GM12878 (cell line): Measurements from ENCODE around the gene TRA2B. TPM values are rescaled to one million over a fixed set of nuclear protein-coding genes. Genes with fewer than 3 reads are reported as not detected.

ENCODE experiments used
- ATAC-seq: fragments of 200-7000 bp; cut with Tn5 transposase; 3 replicates; pipeline ENCODE4 v1.9.1; 2020; ENCODE audit warnings: mild to moderate bottlenecking, moderate library complexity
- BruUV-seq: library from RNA; stranded (reverse); fragments of 400-500 nt; replicated peaks from 2 replicates; lab custom pipeline; 2021; lab: Mats Ljungman, UMichigan
- CTCF ChIA-PET: fragments of 300-600 bp; sonication (Branson Sonifier 250); formaldehyde crosslinking; extraction: SDS; loops from one replicate; lab custom pipeline; 2021; ENCODE audit warnings: inconsistent platforms; lab: Yijun Ruan, JAX
- POLR2A ChIA-PET: fragments of 350-600 bp; formaldehyde crosslinking; extraction: SDS; loops from one replicate; lab custom pipeline; 2021; ENCODE audit warnings: inconsistent platforms; lab: Charles Lee
- RAD21 ChIA-PET: fragments of 300-600 bp; sonication (Branson Sonifier 250); formaldehyde crosslinking; loops from one replicate; lab custom pipeline; 2023; ENCODE audit warnings: antibody characterized with exemption; ENCODE audit not compliant: unreplicated experiment; lab: Charles Lee
- SMC1A ChIA-PET: fragments of 300-600 bp; sonication (Branson Sonifier 250); formaldehyde crosslinking; loops from one replicate; lab custom pipeline; 2023; ENCODE audit not compliant: unreplicated experiment, uncharacterized antibody; lab: Charles Lee
- DNase-seq: peaks from one replicate; pipeline ENCODE4 v3.0.0-alpha.2; 2011; ENCODE audit warnings: low read depth, low spot score
- FAIRE-seq: peaks from 3 replicates; lab custom pipeline; 2011; peaks lifted over from hg19 to GRCh38; lab: Jason Lieb, UNC
- H2AFZ ChIP-seq: 2 replicates; pipeline ENCODE4 v1.6.0; 2011; ENCODE audit warnings: low read depth, low read length, control low read depth; ENCODE audit not compliant: control insufficient read depth
- H3K27ac ChIP-seq: 2 replicates; pipeline ENCODE4 v1.5.1; 2011; ENCODE audit warnings: control low read depth; ENCODE audit not compliant: control insufficient read depth, insufficient read depth
- H3K27me3 ChIP-seq, 2 experiments: replicated peaks in 1 of 2; 2 replicates each; pipeline versions ENCODE4 v1.6.0 to v1.6.1; 2011; ENCODE audit warnings: low read length in 1 of 2; ENCODE audit not compliant: control insufficient read depth in 2 of 2, insufficient read depth in 2 of 2
- H3K36me3 ChIP-seq, 2 experiments: 2 replicates each; pipeline ENCODE4 v1.5.1; 2011; ENCODE audit warnings: low read length in 1 of 2; ENCODE audit not compliant: control insufficient read depth in 2 of 2, insufficient read depth in 2 of 2
- H3K4me1 ChIP-seq: 2 replicates; pipeline ENCODE4 v1.6.1; 2011; ENCODE audit warnings: mild to moderate bottlenecking, low read length, moderate library complexity, mixed read lengths; ENCODE audit not compliant: control insufficient read depth, insufficient read depth
- H3K4me2 ChIP-seq: 2 replicates; pipeline ENCODE4 v1.6.0; 2011; ENCODE audit warnings: control low read depth; ENCODE audit not compliant: control insufficient read depth, insufficient read depth
- H3K4me3 ChIP-seq: fragments of 200-600 bp; sonication (generic); 2 replicates; pipeline ENCODE4 v1.5.1; 2016
- H3K79me2 ChIP-seq: 2 replicates; pipeline ENCODE4 v1.6.0; 2011; ENCODE audit warnings: low read length; ENCODE audit not compliant: control insufficient read depth, insufficient read depth
- H3K9ac ChIP-seq: 2 replicates; pipeline ENCODE4 v1.8.0; 2011; ENCODE audit warnings: low read length, control low read depth, mixed read lengths; ENCODE audit not compliant: control insufficient read depth, insufficient read depth
- H3K9me3 ChIP-seq: replicated peaks from 3 replicates; pipeline ENCODE4 v1.5.1; 2011; ENCODE audit warnings: mild to moderate bottlenecking, low read length; ENCODE audit not compliant: control insufficient read depth, insufficient read depth
- H4K20me1 ChIP-seq: 2 replicates; pipeline ENCODE4 v1.6.0; 2011; ENCODE audit not compliant: control insufficient read depth, insufficient read depth
- CHD4 ChIP-seq: fragments of 200-600 bp; sonication (generic); IDR thresholded peaks from 2 replicates; pipeline ENCODE4 v1.6.1; 2016; ENCODE audit warnings: mild to moderate bottlenecking
- EP300 ChIP-seq, 2 experiments: fragments of 150-350 bp in 1 of 2; IDR thresholded peaks; 2 replicates each; pipeline ENCODE4 v1.6.1; 2011 to 2012; ENCODE audit warnings: low read depth in 2 of 2, low read length in 2 of 2, borderline replicate concordance in 1 of 2, improper control_type of control experiment in 1 of 2, inconsistent platforms in 1 of 2; ENCODE audit not compliant: control insufficient read depth in 1 of 2
- ETV6 ChIP-seq, 2 experiments: fragments of 450-650 bp in 1 of 2; IDR thresholded peaks in 1 of 2; conservative IDR thresholded peaks in 1 of 2; 2 replicates each; pipeline ENCODE4 v1.6.1; 2014; ENCODE audit warnings: antibody characterized with exemption in 1 of 2, borderline replicate concordance in 1 of 2, low read depth in 1 of 2, mild to moderate bottlenecking in 1 of 2, moderate library complexity in 1 of 2
- HCFC1 ChIP-seq: fragments of 150-350 bp; IDR thresholded peaks from 2 replicates; pipeline ENCODE4 v1.6.1; 2014; ENCODE audit warnings: low read length
- IRF4 ChIP-seq: IDR thresholded peaks from 2 replicates; pipeline ENCODE4 v1.6.1; 2011; ENCODE audit warnings: low read depth, low read length
- IRF5 ChIP-seq: fragments of 450-650 bp; IDR thresholded peaks from 2 replicates; pipeline ENCODE4 v1.6.1; 2017; ENCODE audit warnings: borderline replicate concordance
- JUNB ChIP-seq: IDR thresholded peaks from 2 replicates; pipeline ENCODE4 v1.6.1; 2016; ENCODE audit warnings: antibody characterized with exemption, mild to moderate bottlenecking
- MXI1 ChIP-seq: fragments of 150-350 bp; IDR thresholded peaks from 2 replicates; pipeline ENCODE4 v1.6.1; 2011; ENCODE audit warnings: low read depth, mild to moderate bottlenecking, inconsistent platforms, low read length, improper control_type of control experiment
- NFIC ChIP-seq: IDR thresholded peaks from 2 replicates; pipeline ENCODE4 v1.6.1; 2012; ENCODE audit warnings: low read depth, mild to moderate bottlenecking, inconsistent platforms, low read length, moderate library complexity
- PKNOX1 ChIP-seq: fragments of 450-650 bp; IDR thresholded peaks from 2 replicates; pipeline ENCODE4 v1.6.1; 2016; ENCODE audit warnings: mild to moderate bottlenecking
- RAD51 ChIP-seq: fragments of 450-650 bp; IDR thresholded peaks from 2 replicates; pipeline ENCODE4 v1.6.1; 2016; ENCODE audit warnings: moderate library complexity, mild to moderate bottlenecking, inconsistent platforms
- RELA ChIP-seq: fragments of 450-650 bp; IDR thresholded peaks from 2 replicates; pipeline ENCODE4 v1.8.0; 2014; ENCODE audit warnings: borderline replicate concordance; ENCODE audit not compliant: partially characterized antibody
- SIN3A ChIP-seq: IDR thresholded peaks from 2 replicates; pipeline ENCODE4 v1.6.1; 2012; ENCODE audit warnings: low read depth, low read length, improper control_type of control experiment
- SIX5 ChIP-seq: IDR thresholded peaks from 2 replicates; pipeline ENCODE4 v1.6.1; 2011; ENCODE audit warnings: mild to moderate bottlenecking, low read depth, low read length, moderate library complexity; ENCODE audit not compliant: severe bottlenecking
- SMARCA5 ChIP-seq: fragments of 450-650 bp; IDR thresholded peaks from 2 replicates; pipeline ENCODE4 v1.6.1; 2017; ENCODE audit warnings: mild to moderate bottlenecking
- SMC3 ChIP-seq: IDR thresholded peaks from 2 replicates; pipeline ENCODE4 v1.6.1; 2011; ENCODE audit warnings: low read length, improper control_type of control experiment, borderline replicate concordance
- SREBF1 ChIP-seq: IDR thresholded peaks from 2 replicates; pipeline ENCODE4 v1.6.1; 2012; ENCODE audit warnings: mild to moderate bottlenecking, low read length
- STAT3 ChIP-seq: IDR thresholded peaks from 2 replicates; pipeline ENCODE4 v1.6.1; 2011; ENCODE audit warnings: low read depth, low read length, improper control_type of control experiment
- SUZ12 ChIP-seq: fragments of 200-600 bp; sonication (generic); IDR thresholded peaks from one replicate; pipeline ENCODE4 v1.6.1; 2018; ENCODE audit warnings: antibody characterized with exemption, mild to moderate bottlenecking; ENCODE audit not compliant: unreplicated experiment
- TCF12 ChIP-seq: IDR thresholded peaks from 2 replicates; pipeline ENCODE4 v1.6.1; 2011; ENCODE audit warnings: low read depth, mild to moderate bottlenecking, low read length
- ZNF384 ChIP-seq: IDR thresholded peaks from 2 replicates; pipeline ENCODE4 v1.6.1; 2012; ENCODE audit warnings: low read depth, mild to moderate bottlenecking, low read length, improper control_type of control experiment, borderline replicate concordance
- WGBS: methylation state at CpG from one replicate; pipeline ENCODE4 v1.1.6; 2016; ENCODE audit warnings: low lambda C conversion rate; ENCODE audit not compliant: insufficient replicate concordance, insufficient coverage; ENCODE audit errors: missing lambda C conversion rate; 5-methylcytosine and 5-hydroxymethylcytosine counted together
- in situ Hi-C: fragments of 300-500 bp; cut with MboI; formaldehyde crosslinking; loops from 9 replicates; pipeline ENCODE4 v1.14.3; 2018; ENCODE audit warnings: mixed read lengths
- intact Hi-C: fragments of 100-400 bp; cut with micrococcal nuclease; formaldehyde crosslinking; loops from one replicate; pipeline ENCODE4 v1.14.2; 2022; ENCODE audit not compliant: unreplicated experiment
- polyA plus RNA-seq, 11 experiments: library from polyadenylated mRNA; depleted of rRNA in 4 of 11; unstranded in 6 of 11; stranded (reverse) in 5 of 11; fragments of >200 nt; fragmentation: Nextera tagmentation in 4 of 11; fragmentation: Illumina TruSeq in 1 of 11; extraction: Ambion mirVana in 4 of 11; extraction: Trizol in 1 of 11; gene quantifications; 1 replicate in 1 of 11; 2 replicates in 10 of 11; pipeline versions ENCODE4 v1.2.1 to v1.2.3, GENCODE V29; 2011 to 2016; ENCODE audit warnings: inconsistent platforms in 2 of 11, missing spikeins in 2 of 11, low read depth in 1 of 11
- total RNA-seq, 4 experiments: library from RNA; depleted of rRNA in 3 of 4; stranded (reverse); fragments of >200 nt in 3 of 4; fragmentation: Illumina TruSeq in 1 of 4; extraction: Trizol in 1 of 4; gene quantifications; 2 replicates each; pipeline versions ENCODE4 v1.2.1 to v1.2.3, GENCODE V29; 2013 to 2021
- TF ChIP-seq, protein P1 (sequence below): IDR thresholded peaks from 2 replicates; pipeline ENCODE4 v1.6.1; 2011; ENCODE audit warnings: low read depth, mild to moderate bottlenecking, low read length, moderate library complexity, borderline replicate concordance; ENCODE audit errors: extremely low read depth

The TRA2B gene
- total and polyA plus RNA-seq, 10 of the 15 experiments (the other 5 are each of a cell fraction or from before 2014, with no cell fraction given) = 130 to 317 (median 278) TPM

DNA sequence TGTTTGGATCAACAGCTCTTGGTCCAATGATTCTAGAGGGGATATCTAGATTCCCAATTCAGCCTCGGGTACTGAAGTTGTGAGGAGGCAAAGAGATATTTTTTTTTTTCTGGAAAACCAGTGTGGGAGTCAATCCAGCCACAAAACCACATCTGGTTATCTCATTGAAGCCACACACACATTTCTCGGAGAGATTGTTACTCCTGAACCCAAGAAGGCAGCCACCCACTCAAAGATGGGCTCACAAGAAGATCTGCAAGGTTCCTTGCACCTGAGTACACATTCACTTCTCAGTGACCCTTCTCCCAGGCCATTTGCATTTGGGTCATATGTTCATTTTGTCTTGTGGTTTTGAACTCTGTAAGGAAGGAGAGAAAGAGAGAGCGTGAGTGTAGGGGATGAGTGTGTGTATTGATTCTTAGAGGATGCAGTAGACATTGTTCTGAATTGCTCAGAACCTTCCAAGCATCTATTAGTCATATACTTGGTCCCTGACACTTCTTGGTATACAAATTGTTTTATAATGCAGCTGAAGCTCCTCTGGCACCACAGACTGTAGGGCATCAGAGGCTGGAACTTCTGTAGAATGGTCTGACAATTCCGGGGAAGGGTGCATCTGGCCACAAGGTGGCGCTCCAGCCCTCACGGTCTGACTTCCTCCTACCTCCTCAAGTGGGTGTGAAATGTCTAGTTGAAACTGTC lies 39.3 kb upstream of the TRA2B start (continued):
- TF ChIP-seq IRF4 (no peak), SMARCA5 (peak; percentile 51; the same call in 1 of the 2 replicates), SUZ12 (no peak), SMC3 (peak; percentile 71), SREBF1 (no peak), NFIC (peak; percentile 17; the same call in 1 of the 2 replicates), PKNOX1 (no peak), SIN3A (no peak), RELA (no peak)
- TF ChIP-seq, protein P1, sequence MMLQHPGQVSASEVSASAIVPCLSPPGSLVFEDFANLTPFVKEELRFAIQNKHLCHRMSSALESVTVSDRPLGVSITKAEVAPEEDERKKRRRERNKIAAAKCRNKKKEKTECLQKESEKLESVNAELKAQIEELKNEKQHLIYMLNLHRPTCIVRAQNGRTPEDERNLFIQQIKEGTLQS = peak; percentile 21; the same call in 1 of the 2 replicates
- TF ChIP-seq, all 136 proteins: peak for 13

GRCh38 chr3:185976100-185976499 lies 38.3 kb upstream of the TRA2B start:
- ATAC-seq (no peak), FAIRE-seq (no peak), DNase-seq (no peak)
- WGBS = 87% methylated on average over 2 of the region's 2 CpGs
- in situ Hi-C loops (no loop called here), intact Hi-C loops (loop anchor here (2.0 kb wide), 1 partner anchor 641 kb away; no protein-coding TSS in a partner anchor)
- no peaks in the 10 kb centered on the region for H3K9me3 ChIP-seq
- POLR2A ChIA-PET = no interaction called here
- no peaks in the 10 kb centered on the region for H3K36me3 ChIP-seq
- SMC1A ChIA-PET = interaction anchor here (1.2 to 7.7 kb wide), 5 partner anchors 33 to 565 kb away, joined by 5 to 85 read pairs (median 15); partner anchors contain the start of gene CRYGS
- H3K4me3 ChIP-seq = no peak overlapping the region
- no peak overlapping the region for H3K4me2 ChIP-seq
- H3K9ac ChIP-seq = no peak overlapping the region
- H2AFZ ChIP-seq = no peak overlapping the region
- H3K27ac ChIP-seq = no peak overlapping the region
- no peaks in the 10 kb centered on the region for H4K20me1 ChIP-seq
- H3K79me2 ChIP-seq = no peaks in the 10 kb centered on the region
- BruUV-seq = no TSS peak
- CTCF ChIA-PET = interaction anchor here (0.9 to 7.9 kb wide), 11 partner anchors 11 to 640 kb away, joined by 3 to 87 read pairs (median 10); no protein-coding TSS in a partner anchor
- peaks cover 4% of the 10 kb centered on the region; the same call in 1 of the 2 replicates for H3K4me1 ChIP-seq
- H3K27me3 ChIP-seq = no peaks in the 10 kb centered on the region
- RAD21 ChIA-PET = interaction anchor here (1.5 to 7.8 kb wide), 5 partner anchors 12 to 641 kb away, joined by 7 to 133 read pairs (median 11); no protein-coding TSS in a partner anchor
- no peak for TF ChIP-seq RAD51
- TF ChIP-seq EP300 (IDR thresholded peaks at IDR 0.05; ENCODE audit: borderline replicate concordance in 1 of 2, control insufficient read depth in 1 of 2, low read depth in 2 of 2, low read length in 2 of 2) = no peak
- no peak for TF ChIP-seq ZNF384
- no peak for TF ChIP-seq STAT3
- no peak for TF ChIP-seq TCF12
- no peak for TF ChIP-seq CHD4
- TF ChIP-seq JUNB = no peak
- TF ChIP-seq IRF5 = no peak
- TF ChIP-seq SIX5 = no peak
- no peak for TF ChIP-seq HCFC1
- no peak for TF ChIP-seq MXI1
- TF ChIP-seq ETV6 (conservative IDR thresholded peaks at IDR 0.05 in 1 of 2, IDR thresholded peaks at IDR 0.05 in 1 of 2; ENCODE audit: borderline replicate concordance in 1 of 2, low read depth in 1 of 2) = no peak
